GM08714 (cell line): ENCODE data around the gene TPI1.
A peak's percentile ranks its signal among the peaks of the same experiment; 100 is the strongest.

ENCODE experiments used
- H3K4me3 ChIP-seq: fragments of 200-500 bp; sonication (Bioruptor generic); 2 replicates; pipeline ENCODE4 v1.5.1; 2014; ENCODE audit warnings: mild to moderate bottlenecking, low read length, inconsistent platforms
- ZNF274 ChIP-seq: IDR thresholded peaks from 2 replicates; pipeline ENCODE4 v1.6.1; 2012; ENCODE audit warnings: mild to moderate bottlenecking, low read depth, low read length

The TPI1 gene

GRCh38 chr12:6867413-6868210 is at the start of gene TPI1:
Gene TPI1 (plus strand): TSS chr12:6867531. CDS start chr12:6867567, 36 bp downstream.
- no peak for TF ChIP-seq ZNF274
- peak within 1 kb of the TSS; percentile 77 for H3K4me3 ChIP-seq

- TF ChIP-seq ZNF274, result no peak
These were observed 49.6 kb upstream of the TPI1 start for GRCh38 chr12:6817662-6818157.

GRCh38 chr12:6818222-6818621 is 49.1 kb upstream of the TPI1 start:
- TF ChIP-seq ZNF274, result no peak
- H3K4me3 ChIP-seq, result no peak overlapping the region

More at GRCh38 chr12:6817662-6818157, 49.6 kb upstream of the TPI1 start:
- no peak overlapping the region for H3K4me3 ChIP-seq

GRCh38 chr12:6818645-6819044 is 48.7 kb upstream of the TPI1 start:
- no peak overlapping the region for H3K4me3 ChIP-seq
- no peak for TF ChIP-seq ZNF274

GRCh38 chr12:6819106-6820030 is 48.0 kb upstream of the TPI1 start:
- H3K4me3 ChIP-seq, result no peak overlapping the region
- TF ChIP-seq ZNF274, result no peak

GRCh38 chr12:6820166-6820565 is 47.2 kb upstream of the TPI1 start:
- no peak for TF ChIP-seq ZNF274
- no peak overlapping the region for H3K4me3 ChIP-seq

GRCh38 chr12:6821591-6822425 is 45.5 kb upstream of the TPI1 start, which contains the start of gene GPR162:
Gene GPR162 (plus strand): TSS chr12:6821821. CDS start chr12:6823899, 2,078 bp downstream.
- H3K4me3 ChIP-seq, result no peak within 1 kb of the TSS
- TF ChIP-seq ZNF274, result no peak

GRCh38 chr12:6822426-6823135 is 44.8 kb upstream of the TPI1 start:
- TF ChIP-seq ZNF274, result no peak
- no peak overlapping the region for H3K4me3 ChIP-seq

- no peak for TF ChIP-seq ZNF274
- no peak overlapping the region for H3K4me3 ChIP-seq
These were observed 43.9 kb upstream of the TPI1 start for GRCh38 chr12:6823182-6824084.

- TF ChIP-seq ZNF274, result no peak
- no peak overlapping the region for H3K4me3 ChIP-seq
These were observed 43.1 kb upstream of the TPI1 start for GRCh38 chr12:6824085-6824775.

GRCh38 chr12:6824901-6825381 is 42.4 kb upstream of the TPI1 start:
- no peak for TF ChIP-seq ZNF274
- no peak overlapping the region for H3K4me3 ChIP-seq
